Mesendoderm (in vitro differentiated cells): ENCODE results near the gene TMEM86B.

Experiments used
- DNase-seq: peaks from one replicate; pipeline ENCODE4 v3.0.0; 2013
- H2AK5ac ChIP-seq: 2 replicates; pipeline ENCODE4 v1.6.1; 2013; ENCODE audit warnings: low read length, inconsistent platforms
- H2BK120ac ChIP-seq: 2 replicates; pipeline ENCODE4 v1.6.1; 2013; ENCODE audit warnings: low read depth, mild to moderate bottlenecking, low read length, moderate library complexity, mixed read lengths
- H2BK15ac ChIP-seq: replicated peaks from 2 replicates; pipeline ENCODE4 v1.6.1; 2013; ENCODE audit warnings: low read depth, mild to moderate bottlenecking, moderate library complexity
- H2BK5ac ChIP-seq: 2 replicates; pipeline ENCODE4 v1.6.1; 2013; ENCODE audit warnings: low read length, inconsistent platforms
- H3K18ac ChIP-seq: 2 replicates; pipeline ENCODE4 v1.6.1; 2013; ENCODE audit warnings: mild to moderate bottlenecking, low read length, mixed read lengths
- H3K23ac ChIP-seq: one replicate; pipeline ENCODE4 v1.6.1; 2013; ENCODE audit warnings: low read length
- H3K27ac ChIP-seq: 2 replicates; pipeline ENCODE4 v1.5.1; 2013; ENCODE audit warnings: low read depth, mild to moderate bottlenecking, inconsistent platforms, low read length, moderate library complexity
- H3K27me3 ChIP-seq: 2 replicates; pipeline ENCODE4 v1.6.1; 2013; ENCODE audit warnings: low read length, control low read depth, mild to moderate bottlenecking, inconsistent platforms; ENCODE audit not compliant: insufficient read depth, poor library complexity
- H3K36me3 ChIP-seq: 2 replicates; pipeline ENCODE4 v1.6.1; 2013; ENCODE audit warnings: low read length, inconsistent platforms; ENCODE audit not compliant: control insufficient read depth, insufficient read depth
- H3K4ac ChIP-seq: one replicate; pipeline ENCODE4 v1.6.1; 2013; ENCODE audit warnings: low read depth, mild to moderate bottlenecking, low read length, moderate library complexity
- H3K4me1 ChIP-seq: 2 replicates; pipeline ENCODE4 v1.6.1; 2013; ENCODE audit warnings: low read depth, low read length, inconsistent platforms; ENCODE audit not compliant: control insufficient read depth
- H3K4me2 ChIP-seq: 2 replicates; pipeline ENCODE4 v1.6.1; 2013; ENCODE audit warnings: low read length
- H3K4me3 ChIP-seq: 2 replicates; pipeline ENCODE4 v1.5.1; 2013; ENCODE audit warnings: mild to moderate bottlenecking, low read length
- H3K56ac ChIP-seq: one replicate; pipeline ENCODE4 v1.6.1; 2013; ENCODE audit warnings: low read length
- H3K79me1 ChIP-seq: 2 replicates; pipeline ENCODE4 v1.6.1; 2013; ENCODE audit warnings: low read length, inconsistent platforms
- H3K79me2 ChIP-seq: 2 replicates; pipeline ENCODE4 v1.6.1; 2013; ENCODE audit warnings: mild to moderate bottlenecking, low read length; ENCODE audit not compliant: control insufficient read depth, insufficient read depth
- H3K9ac ChIP-seq: 2 replicates; pipeline ENCODE4 v1.6.1; 2013; ENCODE audit warnings: low read length, inconsistent platforms
- H4K5ac ChIP-seq: one replicate; pipeline ENCODE4 v1.6.1; 2013; ENCODE audit warnings: low read length
- H4K8ac ChIP-seq: one replicate; pipeline ENCODE4 v1.6.1; 2013; ENCODE audit warnings: low read depth, mild to moderate bottlenecking, control low read depth, low read length, moderate library complexity
- WGBS: extraction: QIAGEN DNeasy Blood & Tissue Kit; methylation state at CpG from one replicate; pipeline ENCODE4 v1.1.7; 2013; ENCODE audit warnings: low lambda C conversion rate, missing lambda C conversion rate; ENCODE audit not compliant: insufficient coverage; ENCODE audit errors: extremely low coverage; 5-methylcytosine and 5-hydroxymethylcytosine counted together

Gene TMEM86B

GRCh38 chr19:55255618-55256423, 27.3 kb upstream of the TMEM86B start:
- no peak overlapping the region for H3K4ac ChIP-seq
- peak overlapping the region; percentile 56 for H3K56ac ChIP-seq
- no peak overlapping the region for H3K27ac ChIP-seq
- peaks cover 42% of the 10 kb centered on the region for H3K79me1 ChIP-seq
- H2BK15ac ChIP-seq = no peak overlapping the region
- H3K18ac ChIP-seq = no peak overlapping the region
- no peak overlapping the region for H2BK5ac ChIP-seq
- H3K27me3 ChIP-seq = no peaks in the 10 kb centered on the region
- H2BK120ac ChIP-seq = no peak overlapping the region
- H3K9ac ChIP-seq = peak overlapping the region; percentile 21
- H4K5ac ChIP-seq = no peak overlapping the region
- no peak overlapping the region for H3K4me3 ChIP-seq
- WGBS = no CpG with 5 or more reads among the region's 17 CpGs
- H3K79me2 ChIP-seq = peaks cover 71% of the 10 kb centered on the region
- DNase-seq = no peak
- H2AK5ac ChIP-seq = no peak overlapping the region
- H3K36me3 ChIP-seq = no peaks in the 10 kb centered on the region
- H3K4me1 ChIP-seq = peaks cover 7% of the 10 kb centered on the region
- H3K4me2 ChIP-seq = no peak overlapping the region
- peak overlapping the region; percentile 66 for H3K23ac ChIP-seq
- H4K8ac ChIP-seq = no peak overlapping the region

GRCh38 chr19:55254625-55254977, 26.0 kb upstream of the TMEM86B start:
- no peak overlapping the region for H4K5ac ChIP-seq
- H3K4me3 ChIP-seq = no peak overlapping the region
- no peak overlapping the region for H3K9ac ChIP-seq
- H3K27me3 ChIP-seq = no peaks in the 10 kb centered on the region
- no peak overlapping the region for H3K4me2 ChIP-seq
- no CpG with 5 or more reads among the region's 6 CpGs for WGBS
- peaks cover 7% of the 10 kb centered on the region for H3K4me1 ChIP-seq
- H3K27ac ChIP-seq = no peak overlapping the region
- no peak overlapping the region for H2AK5ac ChIP-seq
- H2BK120ac ChIP-seq = no peak overlapping the region
- peaks cover 51% of the 10 kb centered on the region for H3K79me1 ChIP-seq
- no peak overlapping the region for H2BK5ac ChIP-seq
- no peaks in the 10 kb centered on the region for H3K36me3 ChIP-seq
- no peak overlapping the region for H3K18ac ChIP-seq
- no peak overlapping the region for H2BK15ac ChIP-seq
- peak overlapping the region; percentile 25 for H3K56ac ChIP-seq
- no peak overlapping the region for H3K23ac ChIP-seq
- no peak overlapping the region for H4K8ac ChIP-seq
- H3K4ac ChIP-seq = no peak overlapping the region
- DNase-seq = no peak
- H3K79me2 ChIP-seq = peaks cover 81% of the 10 kb centered on the region

GRCh38 chr19:55253842-55254624, 25.5 kb upstream of the TMEM86B start:
- DNase-seq = no peak

GRCh38 chr19:55252760-55253663, 24.4 kb upstream of the TMEM86B start:
- H2BK120ac ChIP-seq = no peak overlapping the region
- H3K4me3 ChIP-seq = no peak overlapping the region
- no CpG with 5 or more reads among the region's 21 CpGs for WGBS
- H3K4me2 ChIP-seq = no peak overlapping the region
- H4K5ac ChIP-seq = no peak overlapping the region
- peaks cover 62% of the 10 kb centered on the region for H3K79me1 ChIP-seq
- no peak overlapping the region for H4K8ac ChIP-seq
- H3K27ac ChIP-seq = no peak overlapping the region
- H3K56ac ChIP-seq = no peak overlapping the region
- no peaks in the 10 kb centered on the region for H3K36me3 ChIP-seq
- peaks cover 7% of the 10 kb centered on the region for H3K4me1 ChIP-seq
- H3K18ac ChIP-seq = no peak overlapping the region
- H3K23ac ChIP-seq = no peak overlapping the region
- no peak overlapping the region for H2BK5ac ChIP-seq
- no peak for DNase-seq
- no peak overlapping the region for H2BK15ac ChIP-seq
- no peak overlapping the region for H3K4ac ChIP-seq
- no peak overlapping the region for H2AK5ac ChIP-seq
- H3K9ac ChIP-seq = no peak overlapping the region
- H3K79me2 ChIP-seq = peaks cover 86% of the 10 kb centered on the region
- no peaks in the 10 kb centered on the region for H3K27me3 ChIP-seq

More at GRCh38 chr19:55253842-55254624, 25.5 kb upstream of the TMEM86B start:
- Histone ChIP-seq H3K4me3 (no peak overlapping the region), H4K8ac (no peak overlapping the region), H3K4me1 (peaks cover 7% of the 10 kb centered on the region), H3K4me2 (no peak overlapping the region), H3K79me2 (peaks cover 82% of the 10 kb centered on the region), H3K56ac (no peak overlapping the region), H3K27ac (no peak overlapping the region), H3K79me1 (peaks cover 51% of the 10 kb centered on the region), H3K23ac (no peak overlapping the region), H2BK5ac (no peak overlapping the region), H3K4ac (no peak overlapping the region), H3K9ac (no peak overlapping the region), H4K5ac (no peak overlapping the region), H2AK5ac (no peak overlapping the region), H3K18ac (no peak overlapping the region), H2BK15ac (no peak overlapping the region), H2BK120ac (no peak overlapping the region), H3K27me3 (no peaks in the 10 kb centered on the region), H3K36me3 (no peaks in the 10 kb centered on the region)
- WGBS = no CpG with 5 or more reads among the region's 23 CpGs

- no CpG with 5 or more reads among the region's 19 CpGs for WGBS
Observed at GRCh38 chr19:55251341-55252081, 22.9 kb upstream of the TMEM86B start.

More at GRCh38 chr19:55251341-55252081, 22.9 kb upstream of the TMEM86B start:
- DNase-seq = no peak
- Histone ChIP-seq H3K4me2 (no peak overlapping the region), H3K36me3 (peaks cover 1% of the 10 kb centered on the region), H2BK120ac (no peak overlapping the region), H3K56ac (peak overlapping the region; percentile 15), H4K8ac (no peak overlapping the region), H3K27ac (no peak overlapping the region), H3K4me1 (no peaks in the 10 kb centered on the region), H3K23ac (no peak overlapping the region), H2BK5ac (no peak overlapping the region), H2BK15ac (no peak overlapping the region), H3K79me2 (peaks cover 71% of the 10 kb centered on the region), H3K18ac (no peak overlapping the region), H4K5ac (no peak overlapping the region), H3K4me3 (no peak overlapping the region), H3K27me3 (no peaks in the 10 kb centered on the region), H2AK5ac (no peak overlapping the region), H3K9ac (no peak overlapping the region), H3K79me1 (peaks cover 61% of the 10 kb centered on the region), H3K4ac (no peak overlapping the region)
